Tibial nerve (tissue), 4 donors: ENCODE measurements around the gene ZNF578. TPM values are rescaled to one million over a fixed set of nuclear protein-coding genes. Genes with fewer than 3 reads are reported as not detected.

Experiments
- DNase-seq, 2 donors: peaks; one replicate each; pipeline ENCODE4 v3.0.0-alpha.2; 2019; ENCODE audit warnings: low spot score in 2 of 2
- H3K27ac ChIP-seq, 4 donors: fragments of 200-600 bp; sonication (generic) in 3 of 4; one replicate each; pipeline ENCODE4 v1.5.1; 2017 to 2019; ENCODE audit warnings: mild to moderate bottlenecking in 1 of 4
- H3K27me3 ChIP-seq, 2 donors: fragments of 200-600 bp; sonication (generic) in 1 of 2; one replicate each; pipeline versions ENCODE4 v1.5.1 to v1.6.0; 2017 to 2019
- H3K36me3 ChIP-seq, 3 donors: fragments of 200-600 bp; sonication (generic); one replicate each; pipeline ENCODE4 v1.5.1; 2018 to 2019
- H3K4me1 ChIP-seq, 4 donors: fragments of 200-600 bp; sonication (generic) in 3 of 4; one replicate each; pipeline ENCODE4 v1.5.1; 2017 to 2019
- H3K4me3 ChIP-seq, 4 donors: fragments of 200-600 bp; sonication (generic) in 3 of 4; one replicate each; pipeline ENCODE4 v1.5.1; 2017 to 2019; ENCODE audit warnings: mild to moderate bottlenecking in 1 of 4, moderate library complexity in 1 of 4
- H3K9me3 ChIP-seq, 4 donors: fragments of 200-600 bp; sonication (generic) in 3 of 4; one replicate each; pipeline ENCODE4 v1.5.1; 2017 to 2019
- EP300 ChIP-seq, 2 donors: sonication (generic); formaldehyde crosslinking; IDR thresholded peaks; one replicate each; pipeline ENCODE4 v1.6.1; 2017; ENCODE audit warnings: antibody characterized with exemption in 2 of 2, mild to moderate bottlenecking in 1 of 2
- POLR2A ChIP-seq, 2 donors: fragments of 450-650 bp; IDR thresholded peaks; one replicate each; pipeline ENCODE4 v1.6.1; 2017; ENCODE audit warnings: antibody characterized with exemption in 2 of 2, mild to moderate bottlenecking in 2 of 2, moderate library complexity in 2 of 2
- WGBS, 2 donors: methylation state at CpG; one replicate each; pipeline ENCODE4 v1.1.5; 2018; 5-methylcytosine and 5-hydroxymethylcytosine counted together
- total RNA-seq, 4 donors: library from RNA; depleted of rRNA; stranded (reverse); fragments of >200 nt; gene quantifications; one replicate each; pipeline ENCODE4 v1.1.0, GENCODE V29; 2016
- TF ChIP-seq, protein P1 (sequence below), 5 experiments: fragments of 200-600 bp in 3 of 5; fragments of 450-650 bp in 2 of 5; sonication (generic) in 3 of 5; IDR thresholded peaks; one replicate each; pipeline ENCODE4 v1.5.1; 2016 to 2019; ENCODE audit warnings: antibody characterized with exemption in 5 of 5, mild to moderate bottlenecking in 3 of 5, moderate library complexity in 2 of 5

ZNF578 gene
- total RNA-seq, result 1 to 10 TPM in 2 of 4 donors, under 1 TPM in 1, not detected in 1; 0.98 to 2.9 (median 2.1) TPM

DNA sequence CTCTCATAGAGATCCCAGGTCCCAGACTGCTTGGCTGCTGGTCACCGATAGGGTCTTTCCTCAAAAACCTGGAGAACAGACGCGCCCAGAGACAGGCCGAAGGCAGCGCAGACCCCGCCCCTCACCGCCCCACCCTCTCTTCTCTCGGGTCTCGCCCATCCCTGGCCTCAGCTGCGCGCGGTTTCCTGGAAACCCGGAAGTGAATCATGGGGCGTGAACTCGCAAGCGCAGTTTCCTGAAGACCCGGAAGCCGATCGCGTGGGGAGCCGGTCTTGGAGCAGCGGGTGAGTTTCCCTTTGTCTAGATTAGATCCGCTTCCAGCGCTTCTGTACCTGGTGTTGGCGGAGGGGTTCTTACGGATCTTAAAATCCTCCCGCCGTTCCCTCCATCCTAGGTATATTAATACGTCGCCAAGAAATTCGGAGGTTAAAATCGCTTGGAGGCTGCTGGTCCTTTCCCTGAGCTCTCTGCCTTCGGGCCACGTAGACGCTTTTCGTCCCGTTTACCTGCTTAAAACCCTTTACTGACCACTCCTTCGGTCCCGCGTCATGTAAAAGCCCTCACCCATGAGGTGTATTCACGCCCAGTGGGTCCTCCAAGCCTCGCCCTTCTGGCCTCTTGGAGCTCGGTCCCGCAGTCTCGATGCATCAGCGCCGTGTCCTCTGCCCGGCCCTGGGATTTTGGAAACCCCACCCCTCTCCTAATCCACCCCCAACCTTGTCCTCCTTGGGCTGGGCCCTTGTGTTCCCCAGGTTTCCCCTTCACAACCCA lies at the start of gene ZNF578:
TSS of gene ZNF578 (plus strand) at position 230 of the 771 bp plus-strand sequence. CDS start 48,293 bp downstream, outside the sequence.
- peak; percentile 42 to 43 for DNase-seq
- TF ChIP-seq POLR2A (IDR thresholded peaks at IDR 0.05), result no peak
- TF ChIP-seq EP300 (IDR thresholded peaks at IDR 0.05), result peak in 1 of 2 donors; percentile 43
- Histone ChIP-seq H3K9me3 (peaks cover 0 to 96% (median 17%) of the 10 kb centered on the region in 4 donors), H3K4me3 (peak within 1 kb of the TSS; percentile 13 to 66 (median 48)), H3K36me3 (peaks cover 2 to 39% (median 14%) of the 10 kb centered on the region in 3 donors), H3K27me3 (no peaks in the 10 kb centered on the region), H3K4me1 (peaks cover 0 to 10% (median 2%) of the 10 kb centered on the region in 4 donors), H3K27ac (peak within 1 kb of the TSS in 1 of 4 donors; percentile 47)
- 2 to 3% methylated on average over 40 of the region's 48 CpGs for WGBS, 2 donors

- Histone ChIP-seq H3K36me3 (peaks cover 31 to 100% (median 52%) of the 10 kb centered on the region in 3 donors), H3K27me3 (no peaks in the 10 kb centered on the region), H3K4me1 (no peaks in the 10 kb centered on the region), H3K4me3 (no peak overlapping the region), H3K27ac (no peak overlapping the region), H3K9me3 (peaks cover 0 to 100% (median 34%) of the 10 kb centered on the region in 4 donors)
- 91 to 97% methylated on average over 6 of the region's 6 CpGs for WGBS, 2 donors
- no peak for TF ChIP-seq EP300 (IDR thresholded peaks at IDR 0.05)
- TF ChIP-seq, protein P1, sequence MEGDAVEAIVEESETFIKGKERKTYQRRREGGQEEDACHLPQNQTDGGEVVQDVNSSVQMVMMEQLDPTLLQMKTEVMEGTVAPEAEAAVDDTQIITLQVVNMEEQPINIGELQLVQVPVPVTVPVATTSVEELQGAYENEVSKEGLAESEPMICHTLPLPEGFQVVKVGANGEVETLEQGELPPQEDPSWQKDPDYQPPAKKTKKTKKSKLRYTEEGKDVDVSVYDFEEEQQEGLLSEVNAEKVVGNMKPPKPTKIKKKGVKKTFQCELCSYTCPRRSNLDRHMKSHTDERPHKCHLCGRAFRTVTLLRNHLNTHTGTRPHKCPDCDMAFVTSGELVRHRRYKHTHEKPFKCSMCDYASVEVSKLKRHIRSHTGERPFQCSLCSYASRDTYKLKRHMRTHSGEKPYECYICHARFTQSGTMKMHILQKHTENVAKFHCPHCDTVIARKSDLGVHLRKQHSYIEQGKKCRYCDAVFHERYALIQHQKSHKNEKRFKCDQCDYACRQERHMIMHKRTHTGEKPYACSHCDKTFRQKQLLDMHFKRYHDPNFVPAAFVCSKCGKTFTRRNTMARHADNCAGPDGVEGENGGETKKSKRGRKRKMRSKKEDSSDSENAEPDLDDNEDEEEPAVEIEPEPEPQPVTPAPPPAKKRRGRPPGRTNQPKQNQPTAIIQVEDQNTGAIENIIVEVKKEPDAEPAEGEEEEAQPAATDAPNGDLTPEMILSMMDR (IDR thresholded peaks at IDR 0.05), result no peak
- no peak for TF ChIP-seq POLR2A (IDR thresholded peaks at IDR 0.05)
- no peak for DNase-seq
Observed at GRCh38 chr19:52410276-52410675, 43.1 kb upstream of the ZNF578 start.

GRCh38 chr19:52415711-52416110 lies 37.6 kb upstream of the ZNF578 start:
- H3K36me3 ChIP-seq, result peaks cover 9 to 53% (median 10%) of the 10 kb centered on the region in 3 donors
- H3K4me1 ChIP-seq, result no peaks in the 10 kb centered on the region
- H3K27ac ChIP-seq, result no peak overlapping the region
- WGBS, 2 donors, result 97 to 98% methylated on average over 5 of the region's 5 CpGs
- TF ChIP-seq, protein P1 (IDR thresholded peaks at IDR 0.05), result no peak
- TF ChIP-seq POLR2A (IDR thresholded peaks at IDR 0.05), result no peak
- no peak for TF ChIP-seq EP300 (IDR thresholded peaks at IDR 0.05)
- no peak for DNase-seq
- H3K9me3 ChIP-seq, result peaks cover 6 to 100% (median 50%) of the 10 kb centered on the region in 4 donors
- no peaks in the 10 kb centered on the region for H3K27me3 ChIP-seq
- H3K4me3 ChIP-seq, result no peak overlapping the region

DNA sequence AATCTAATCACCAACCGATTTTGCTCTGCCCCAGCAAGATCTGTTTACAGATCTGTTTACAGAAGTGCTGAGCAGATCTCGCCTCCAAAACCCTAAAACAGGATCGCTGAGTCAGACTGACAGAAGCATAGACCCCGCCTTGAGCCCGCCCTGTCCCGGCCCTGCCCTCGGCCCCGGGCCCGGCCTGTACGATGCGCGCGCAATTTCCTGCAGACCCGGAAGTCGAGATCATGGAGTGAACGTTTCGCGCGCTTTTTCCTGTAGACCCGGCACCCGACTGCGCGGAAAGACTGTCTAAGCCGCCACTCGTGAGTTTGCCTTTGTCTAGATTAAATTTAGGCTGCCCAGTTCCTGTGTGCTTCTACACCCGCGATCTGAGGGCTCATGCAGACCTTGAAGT lies 24.4 kb upstream of the ZNF578 start, which contains the start of gene ZNF534:
TSS of gene ZNF534 (plus strand) at position 212 of the 400 bp plus-strand sequence. CDS start 2,327 bp downstream, outside the sequence.
- peaks cover 0 to 93% (median 0%) of the 10 kb centered on the region in 3 donors for H3K36me3 ChIP-seq
- DNase-seq, result no peak
- H3K4me3 ChIP-seq, result no peak within 1 kb of the TSS
- H3K27ac ChIP-seq, result no peak within 1 kb of the TSS
- H3K9me3 ChIP-seq, result peaks cover 0 to 93% (median 18%) of the 10 kb centered on the region in 4 donors
- no peaks in the 10 kb centered on the region for H3K27me3 ChIP-seq
- 60 to 78% methylated on average over 27 of the region's 27 CpGs for WGBS, 2 donors
- no peaks in the 10 kb centered on the region for H3K4me1 ChIP-seq
- no peak for TF ChIP-seq POLR2A (IDR thresholded peaks at IDR 0.05)
- TF ChIP-seq, protein P1 (IDR thresholded peaks at IDR 0.05), result no peak
- no peak for TF ChIP-seq EP300 (IDR thresholded peaks at IDR 0.05)

DNA sequence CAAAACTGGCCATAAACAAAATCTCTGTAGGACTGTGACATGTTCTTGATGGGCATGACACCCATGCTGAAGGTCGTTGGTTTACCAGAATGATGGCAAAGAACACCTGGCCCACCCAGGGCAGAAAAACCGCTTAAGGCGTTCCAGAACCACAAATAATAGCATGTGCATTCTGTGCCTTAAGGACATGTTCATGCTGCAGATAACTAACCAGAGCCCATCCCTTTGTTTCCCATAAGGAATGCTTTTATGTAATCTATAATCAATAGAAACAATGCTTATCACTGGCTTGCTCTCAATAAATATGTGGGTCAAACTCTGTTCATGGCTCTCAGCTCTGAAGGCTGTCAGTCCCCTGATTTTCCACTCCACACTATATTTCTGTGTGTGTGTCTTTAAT lies 11.2 kb upstream of the ZNF578 start:
- peaks cover 0 to 92% (median 24%) of the 10 kb centered on the region in 4 donors for H3K9me3 ChIP-seq
- WGBS, 2 donors, result 70 to 79% methylated on average over 3 of the region's 3 CpGs
- H3K27me3 ChIP-seq, result no peaks in the 10 kb centered on the region
- TF ChIP-seq, protein P1 (IDR thresholded peaks at IDR 0.05), result no peak
- no peak for TF ChIP-seq POLR2A (IDR thresholded peaks at IDR 0.05)
- TF ChIP-seq EP300 (IDR thresholded peaks at IDR 0.05), result no peak
- H3K4me1 ChIP-seq, result no peaks in the 10 kb centered on the region
- no peak overlapping the region for H3K4me3 ChIP-seq
- DNase-seq, result no peak
- H3K27ac ChIP-seq, result no peak overlapping the region
- H3K36me3 ChIP-seq, result peaks cover 0 to 18% (median 0%) of the 10 kb centered on the region in 3 donors
